Measurements from ENCODE around the gene MTOR. TPM values are rescaled to one million over a fixed set of nuclear protein-coding genes. Genes with fewer than 3 reads are reported as not detected.

Gene MTOR
- 55.8 and 69.1 TPM in 2 replicates for total RNA-seq (ENCODE audit: low replicate concordance)

DNA sequence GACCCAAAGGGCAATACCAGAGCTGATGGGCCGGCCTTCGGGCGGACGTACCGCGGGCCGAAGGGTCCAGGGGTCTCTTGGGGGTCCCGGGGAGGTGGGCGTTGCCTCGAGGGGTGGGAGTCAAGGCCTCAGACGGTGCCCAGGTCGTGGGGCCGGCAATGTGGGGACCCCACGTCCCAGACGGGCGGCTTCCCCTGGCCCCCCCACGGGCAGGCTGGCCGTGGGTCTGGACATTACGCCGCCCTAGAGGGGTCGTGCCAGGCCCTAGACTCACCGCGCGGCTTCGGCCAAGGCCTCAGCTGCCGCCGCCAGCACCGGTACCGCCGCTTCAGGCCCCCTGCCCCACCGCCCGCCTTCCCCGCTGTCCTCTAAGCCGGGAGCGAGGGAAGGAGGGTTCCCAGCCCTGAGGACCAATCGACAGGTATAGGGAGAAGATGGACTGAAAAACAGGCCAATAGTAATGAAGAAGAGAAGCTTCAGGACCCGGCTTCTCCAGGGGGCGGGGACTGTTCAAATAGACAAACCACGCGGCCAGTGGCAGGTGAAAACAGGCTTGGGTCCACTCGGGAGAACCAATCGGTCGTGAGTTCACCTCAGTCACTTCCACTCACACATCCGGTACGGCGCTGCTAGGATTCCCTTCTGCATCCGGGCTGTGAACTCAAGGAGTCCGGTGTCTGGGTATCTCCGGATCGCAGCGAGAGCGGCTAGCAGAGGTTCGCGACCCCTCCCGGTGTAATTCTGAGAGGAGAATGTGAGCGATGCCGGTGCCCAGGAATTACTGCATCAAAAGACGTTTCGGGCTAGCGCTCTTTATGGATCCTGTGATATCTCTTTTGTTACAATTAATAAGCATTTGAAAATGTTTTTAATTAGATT is at the start of gene MTOR:
TSS of gene MTOR (minus strand) at position 381 of the 879 bp plus-strand sequence. CDS start 3,142 bp downstream, outside the sequence.
- DNase-seq (ENCODE audit: low spot score) = peak; percentile 100
- peaks cover 29% of the 10 kb centered on the region for H3K79me2 ChIP-seq (ENCODE audit: low read depth)

DNA sequence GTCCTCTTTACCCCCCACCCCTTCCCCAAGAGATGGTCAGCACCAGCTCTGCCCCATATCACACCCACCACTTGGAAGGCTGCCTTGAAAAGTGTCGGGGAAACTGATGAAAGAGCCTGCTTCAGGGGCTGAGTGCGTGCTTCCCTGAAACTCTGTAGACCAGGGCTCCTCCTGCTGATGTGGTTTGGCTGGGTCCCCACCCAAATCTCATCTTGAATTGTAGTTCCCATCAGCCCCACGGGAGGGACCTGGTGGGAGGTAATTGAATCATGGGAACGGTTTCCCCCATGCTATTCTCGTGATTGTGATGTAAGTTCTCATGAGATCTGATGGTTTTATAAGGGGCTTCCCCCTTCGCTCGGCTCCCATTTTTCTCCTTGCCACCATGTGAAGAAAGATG is 47.0 kb upstream of the MTOR start:
- H3K9me3 Mint-ChIP-seq = no peaks in the 10 kb centered on the region
- peaks cover 35% of the 10 kb centered on the region for H3K4me1 Mint-ChIP-seq
- peaks cover 4% of the 10 kb centered on the region for H3K36me3 Mint-ChIP-seq
- H3K4me2 ChIP-seq = no peak overlapping the region
- no peaks in the 10 kb centered on the region for H3K36me3 ChIP-seq
- no peak overlapping the region for H2AFZ ChIP-seq (replicated peaks)
- no peaks in the 10 kb centered on the region for H3K9me3 ChIP-seq (ENCODE audit: low read depth)
- no peak overlapping the region for H3K4me3 Mint-ChIP-seq
- peaks cover 10% of the 10 kb centered on the region for H3K27me3 Mint-ChIP-seq (ENCODE audit: insufficient read depth, low read depth)
- H3K79me2 ChIP-seq (ENCODE audit: low read depth) = no peaks in the 10 kb centered on the region
- no peaks in the 10 kb centered on the region for H3K27me3 ChIP-seq
- no peaks in the 10 kb centered on the region for H4K20me1 ChIP-seq (ENCODE audit: low read depth)
- peaks cover 15% of the 10 kb centered on the region for H3K4me1 ChIP-seq
- H3F3A ChIP-seq (ENCODE audit: low read depth) = peaks cover 10% of the 10 kb centered on the region
- H3K9ac ChIP-seq = no peak overlapping the region
- no peak overlapping the region for H3K27ac Mint-ChIP-seq
- no peak for DNase-seq (ENCODE audit: low spot score)
- no peak overlapping the region for H3K27ac ChIP-seq
- TF ChIP-seq EZH2phosphoT487 (IDR thresholded peaks at IDR 0.05) (no peak), EZH2 (IDR thresholded peaks at IDR 0.05) (no peak), CTCF (IDR thresholded peaks at IDR 0.05) (no peak)
- no peak overlapping the region for H3K4me3 ChIP-seq

More for the DNA sequence above, at the start of gene MTOR:
- Mint-ChIP-seq H3K4me1 (peaks cover 7% of the 10 kb centered on the region), H3K27me3 (ENCODE audit: insufficient read depth, low read depth) (peaks cover 2% of the 10 kb centered on the region), H3K36me3 (peaks cover 5% of the 10 kb centered on the region), H3K27ac (peak within 1 kb of the TSS; percentile 62), H3K9me3 (no peaks in the 10 kb centered on the region), H3K4me3 (peak within 1 kb of the TSS; percentile 95)
- no peaks in the 10 kb centered on the region for H3K9me3 ChIP-seq (ENCODE audit: low read depth)
- peak; percentile 33 for TF ChIP-seq CTCF (IDR thresholded peaks at IDR 0.05)
- TF ChIP-seq EZH2phosphoT487 (IDR thresholded peaks at IDR 0.05) = no peak
- peak within 1 kb of the TSS; percentile 89 for H3K4me2 ChIP-seq
- H3K36me3 ChIP-seq = peaks cover 7% of the 10 kb centered on the region
- H3F3A ChIP-seq (ENCODE audit: low read depth) = peaks cover 4% of the 10 kb centered on the region
- peak within 1 kb of the TSS; percentile 94 for H3K9ac ChIP-seq
- no peak within 1 kb of the TSS for H3K27ac ChIP-seq
- H4K20me1 ChIP-seq (ENCODE audit: low read depth) = no peaks in the 10 kb centered on the region
- H3K4me3 ChIP-seq = peak within 1 kb of the TSS; percentile 87
- peak within 1 kb of the TSS; percentile 38 for H2AFZ ChIP-seq (replicated peaks)
- H3K27me3 ChIP-seq = no peaks in the 10 kb centered on the region
- H3K4me1 ChIP-seq = peaks cover 3% of the 10 kb centered on the region

DNA sequence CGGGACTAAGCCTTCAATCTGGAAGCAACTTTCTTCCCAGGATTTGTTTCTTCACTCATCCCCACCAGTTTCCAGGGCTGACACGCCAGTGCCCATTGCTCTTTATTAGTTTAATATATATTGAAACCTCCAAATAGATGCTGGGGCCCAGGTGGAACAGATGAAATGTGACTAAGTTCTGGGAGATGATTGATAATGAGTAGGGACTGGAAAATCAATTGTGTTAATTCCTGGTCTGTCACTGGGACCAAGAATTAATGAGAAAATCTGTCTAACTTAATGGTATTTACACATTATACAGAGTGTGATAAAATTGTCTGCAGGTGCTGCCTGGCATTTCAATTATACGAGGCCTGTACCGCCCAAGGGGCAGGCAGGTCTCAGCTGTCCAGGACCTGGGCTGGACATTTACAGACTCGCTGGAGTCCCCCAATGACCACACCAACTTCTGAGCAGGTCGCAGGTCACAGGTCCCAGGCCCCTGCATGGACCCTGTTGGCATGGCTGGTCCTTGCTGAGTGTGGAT is 46.4 kb upstream of the MTOR start:
- no peaks in the 10 kb centered on the region for H3K27me3 ChIP-seq
- H3K4me3 Mint-ChIP-seq = no peak overlapping the region
- DNase-seq (ENCODE audit: low spot score) = no peak
- peaks cover 4% of the 10 kb centered on the region for H3K36me3 Mint-ChIP-seq
- TF ChIP-seq EZH2 (IDR thresholded peaks at IDR 0.05) (no peak), EZH2phosphoT487 (IDR thresholded peaks at IDR 0.05) (no peak), CTCF (IDR thresholded peaks at IDR 0.05) (no peak)
- no peak overlapping the region for H3K9ac ChIP-seq
- H3K27ac ChIP-seq = no peak overlapping the region
- no peaks in the 10 kb centered on the region for H3K9me3 ChIP-seq (ENCODE audit: low read depth)
- H3K27ac Mint-ChIP-seq = no peak overlapping the region
- H4K20me1 ChIP-seq (ENCODE audit: low read depth) = no peaks in the 10 kb centered on the region
- H3K79me2 ChIP-seq (ENCODE audit: low read depth) = no peaks in the 10 kb centered on the region
- H3K4me1 ChIP-seq = peaks cover 15% of the 10 kb centered on the region
- no peak overlapping the region for H2AFZ ChIP-seq (replicated peaks)
- no peak overlapping the region for H3K4me3 ChIP-seq
- peaks cover 35% of the 10 kb centered on the region for H3K4me1 Mint-ChIP-seq
- no peaks in the 10 kb centered on the region for H3K36me3 ChIP-seq
- H3K9me3 Mint-ChIP-seq = no peaks in the 10 kb centered on the region
- peaks cover 8% of the 10 kb centered on the region for H3K27me3 Mint-ChIP-seq (ENCODE audit: insufficient read depth, low read depth)
- H3K4me2 ChIP-seq = no peak overlapping the region
- peaks cover 10% of the 10 kb centered on the region for H3F3A ChIP-seq (ENCODE audit: low read depth)

Data from neural progenitor cell (in vitro differentiated cells).